Chondrocyte (in vitro differentiated cells): ENCODE data around the gene GEMIN8. TPM values are rescaled to one million over a fixed set of nuclear protein-coding genes. Genes with fewer than 3 reads are reported as not detected.

Experiments used
- DNase-seq: peaks from one replicate; pipeline ENCODE4 v3.0.0; 2021; ENCODE audit warnings: mixed read lengths, low spot score
- H3K27ac Mint-ChIP-seq: one replicate; pipeline ENCODE4 v1.8.0; 2021; ENCODE audit warnings: mild to moderate bottlenecking, moderate library complexity, mixed read lengths; ENCODE audit not compliant: unreplicated experiment
- H3K27me3 Mint-ChIP-seq: 2 replicates; pipeline ENCODE4 v1.8.0; 2021; ENCODE audit warnings: low read depth, mixed read lengths
- H3K36me3 Mint-ChIP-seq: 2 replicates; pipeline ENCODE4 v1.8.0; 2021; ENCODE audit warnings: low read depth, mixed read lengths
- H3K4me1 Mint-ChIP-seq: 2 replicates; pipeline ENCODE4 v1.8.0; 2021; ENCODE audit warnings: low read depth, mild to moderate bottlenecking, mixed read lengths
- H3K4me3 Mint-ChIP-seq: one replicate; pipeline ENCODE4 v1.8.0; 2021; ENCODE audit warnings: mild to moderate bottlenecking, moderate library complexity, mixed read lengths; ENCODE audit not compliant: unreplicated experiment
- H3K9me3 Mint-ChIP-seq: 2 replicates; pipeline ENCODE4 v1.8.0; 2021; ENCODE audit warnings: low read depth, mixed read lengths
- long read RNA-seq: library from polyadenylated mRNA; stranded (forward); transcript quantifications from one replicate; pipeline ENCODE4 v2.0.0, GENCODE V29; 2021
- total RNA-seq: library from RNA; stranded (reverse); gene quantifications from 3 replicates; pipeline ENCODE4 v1.2.1, GENCODE V29; 2021
- TF ChIP-seq, protein P1 (sequence below): fragments of 200-600 bp; sonication (generic); IDR thresholded peaks from 2 replicates; pipeline ENCODE4 v1.5.0; 2021; ENCODE audit warnings: antibody characterized with exemption, mild to moderate bottlenecking, moderate library complexity

The GEMIN8 gene, protein sequence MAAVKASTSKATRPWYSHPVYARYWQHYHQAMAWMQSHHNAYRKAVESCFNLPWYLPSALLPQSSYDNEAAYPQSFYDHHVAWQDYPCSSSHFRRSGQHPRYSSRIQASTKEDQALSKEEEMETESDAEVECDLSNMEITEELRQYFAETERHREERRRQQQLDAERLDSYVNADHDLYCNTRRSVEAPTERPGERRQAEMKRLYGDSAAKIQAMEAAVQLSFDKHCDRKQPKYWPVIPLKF
- 12.7 to 13.0 TPM (median 12.8 TPM) in 3 replicates for total RNA-seq
- long read RNA-seq, partial matches to known transcripts: 12 of 21 reads
- long read RNA-seq, other reads (novel, unspliced or antisense): 7 of 21 reads

DNA sequence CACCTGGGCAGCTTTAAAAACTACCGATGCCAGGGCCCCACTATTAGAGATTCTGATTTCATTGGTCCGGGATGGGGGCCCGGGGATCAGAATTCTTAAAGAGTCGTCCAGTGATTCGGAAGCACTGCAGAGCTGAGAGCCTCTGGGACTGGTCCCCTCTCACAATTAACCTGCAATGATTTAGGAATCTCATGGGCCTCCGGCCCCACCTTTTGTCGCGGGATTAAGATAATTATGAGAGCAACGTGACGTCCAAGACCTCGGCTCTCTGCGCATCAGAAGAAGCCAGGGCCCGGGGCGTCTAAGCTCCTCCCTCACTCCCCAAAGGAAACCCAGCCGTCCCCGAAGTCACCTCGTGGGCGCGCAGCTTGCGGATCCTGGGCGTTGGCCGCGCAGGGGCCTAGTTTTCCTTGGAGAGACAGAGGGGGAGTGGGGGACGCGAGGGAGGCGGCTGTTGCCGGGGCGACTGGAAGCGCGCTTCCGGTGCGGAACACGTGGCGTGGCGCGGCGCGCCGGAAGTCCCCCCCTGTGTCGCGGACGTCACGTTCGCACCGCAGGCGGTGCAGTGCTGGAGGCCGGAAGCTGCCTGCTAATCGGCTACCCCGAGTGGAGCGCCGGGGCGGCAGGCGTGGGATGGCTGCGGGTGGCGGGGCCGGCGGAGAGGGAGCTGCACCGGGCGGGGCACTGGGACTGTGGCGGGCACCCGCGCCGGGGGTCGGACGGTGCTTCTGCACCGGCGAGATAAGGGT is at the start of gene GEMIN8:
GEMIN8 (minus strand) TSS at position 468 of the 749 bp plus-strand sequence. CDS start 8,414 bp downstream, outside the sequence.
- peak; percentile 91 for DNase-seq
- peak within 1 kb of the TSS; percentile 85 for H3K4me3 Mint-ChIP-seq
- H3K27ac Mint-ChIP-seq: peak within 1 kb of the TSS; percentile 99
- no peaks in the 10 kb centered on the region for H3K27me3 Mint-ChIP-seq
- H3K9me3 Mint-ChIP-seq: no peaks in the 10 kb centered on the region
- no peaks in the 10 kb centered on the region for H3K36me3 Mint-ChIP-seq
- TF ChIP-seq, protein P1, sequence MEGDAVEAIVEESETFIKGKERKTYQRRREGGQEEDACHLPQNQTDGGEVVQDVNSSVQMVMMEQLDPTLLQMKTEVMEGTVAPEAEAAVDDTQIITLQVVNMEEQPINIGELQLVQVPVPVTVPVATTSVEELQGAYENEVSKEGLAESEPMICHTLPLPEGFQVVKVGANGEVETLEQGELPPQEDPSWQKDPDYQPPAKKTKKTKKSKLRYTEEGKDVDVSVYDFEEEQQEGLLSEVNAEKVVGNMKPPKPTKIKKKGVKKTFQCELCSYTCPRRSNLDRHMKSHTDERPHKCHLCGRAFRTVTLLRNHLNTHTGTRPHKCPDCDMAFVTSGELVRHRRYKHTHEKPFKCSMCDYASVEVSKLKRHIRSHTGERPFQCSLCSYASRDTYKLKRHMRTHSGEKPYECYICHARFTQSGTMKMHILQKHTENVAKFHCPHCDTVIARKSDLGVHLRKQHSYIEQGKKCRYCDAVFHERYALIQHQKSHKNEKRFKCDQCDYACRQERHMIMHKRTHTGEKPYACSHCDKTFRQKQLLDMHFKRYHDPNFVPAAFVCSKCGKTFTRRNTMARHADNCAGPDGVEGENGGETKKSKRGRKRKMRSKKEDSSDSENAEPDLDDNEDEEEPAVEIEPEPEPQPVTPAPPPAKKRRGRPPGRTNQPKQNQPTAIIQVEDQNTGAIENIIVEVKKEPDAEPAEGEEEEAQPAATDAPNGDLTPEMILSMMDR: peak; percentile 18
- peaks cover 30% of the 10 kb centered on the region for H3K4me1 Mint-ChIP-seq

DNA sequence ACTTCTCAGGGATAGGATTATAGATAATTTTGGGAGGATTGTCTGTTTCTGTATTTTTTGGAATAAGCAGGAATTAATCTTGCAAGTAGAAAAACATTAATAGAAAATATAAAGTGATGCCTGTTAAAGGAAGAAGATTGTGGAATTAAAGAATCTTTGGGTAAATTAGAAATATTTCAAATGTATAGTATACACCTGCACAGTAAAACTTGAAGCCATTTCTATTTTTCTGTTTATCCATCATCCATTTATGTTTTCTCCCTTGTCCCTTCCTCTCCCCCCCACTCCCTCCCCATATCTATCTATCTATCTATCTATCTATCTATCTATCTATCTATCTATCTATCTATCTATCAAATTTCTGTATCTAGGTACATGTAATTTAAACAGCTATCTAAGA is 46.9 kb upstream of the GEMIN8 start:
- no peak overlapping the region for H3K27ac Mint-ChIP-seq
- no peak for DNase-seq
- H3K4me1 Mint-ChIP-seq: peaks cover 11% of the 10 kb centered on the region
- H3K4me3 Mint-ChIP-seq: no peak overlapping the region
- no peaks in the 10 kb centered on the region for H3K36me3 Mint-ChIP-seq
- no peaks in the 10 kb centered on the region for H3K9me3 Mint-ChIP-seq
- TF ChIP-seq, protein P1: no peak
- peaks cover 5% of the 10 kb centered on the region for H3K27me3 Mint-ChIP-seq

DNA sequence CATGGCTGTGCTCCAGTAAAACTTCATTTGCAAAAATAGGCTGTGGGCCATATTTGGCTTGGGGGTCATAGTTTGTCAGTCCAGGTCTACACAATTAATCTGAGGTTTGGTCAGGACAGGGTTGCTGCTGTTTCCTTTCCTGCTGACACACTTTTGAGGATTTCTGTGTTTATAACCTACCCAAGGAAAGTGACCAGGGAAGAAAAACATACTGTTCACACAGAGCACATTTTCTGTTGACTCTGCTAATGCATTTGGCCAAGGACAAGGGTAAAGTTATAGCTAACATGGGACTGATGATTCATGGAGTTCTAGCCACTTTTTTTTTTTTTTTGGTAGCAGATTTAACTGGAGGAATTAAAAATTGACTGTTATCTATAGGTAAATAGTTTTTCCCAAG is 43.9 kb upstream of the GEMIN8 start:
- Mint-ChIP-seq H3K9me3 (no peaks in the 10 kb centered on the region), H3K36me3 (no peaks in the 10 kb centered on the region), H3K4me3 (no peak overlapping the region), H3K4me1 (peaks cover 11% of the 10 kb centered on the region), H3K27ac (no peak overlapping the region), H3K27me3 (peaks cover under 1% of the 10 kb centered on the region)
- TF ChIP-seq, protein P1: no peak
- DNase-seq: no peak

GRCh38 chrX:14073071-14073470 is 43.4 kb upstream of the GEMIN8 start:
- no peak overlapping the region for H3K4me3 Mint-ChIP-seq
- H3K27me3 Mint-ChIP-seq: peaks cover 2% of the 10 kb centered on the region
- no peak for DNase-seq
- no peak overlapping the region for H3K27ac Mint-ChIP-seq
- H3K36me3 Mint-ChIP-seq: no peaks in the 10 kb centered on the region
- H3K9me3 Mint-ChIP-seq: no peaks in the 10 kb centered on the region
- TF ChIP-seq, protein P1: no peak
- H3K4me1 Mint-ChIP-seq: peaks cover 11% of the 10 kb centered on the region

GRCh38 chrX:14065800-14066199 is 36.1 kb upstream of the GEMIN8 start:
- H3K27ac Mint-ChIP-seq: no peak overlapping the region
- peaks cover 8% of the 10 kb centered on the region for H3K27me3 Mint-ChIP-seq
- peaks cover 4% of the 10 kb centered on the region for H3K9me3 Mint-ChIP-seq
- DNase-seq: peak; percentile 94
- H3K4me3 Mint-ChIP-seq: no peak overlapping the region
- no peaks in the 10 kb centered on the region for H3K4me1 Mint-ChIP-seq
- H3K36me3 Mint-ChIP-seq: no peaks in the 10 kb centered on the region
- TF ChIP-seq, protein P1: no peak
